ENCODE data around the gene SHC2. TPM values are rescaled to one million over a fixed set of nuclear protein-coding genes. Genes with fewer than 3 reads are reported as not detected.

SHC2 gene
- total and polyA plus RNA-seq, 9 of the 15 experiments (the other 6 are each of a cell fraction or from before 2014, with no cell fraction given): 0.14 to 0.36 (median 0.17) TPM; not detected in 5

DNA sequence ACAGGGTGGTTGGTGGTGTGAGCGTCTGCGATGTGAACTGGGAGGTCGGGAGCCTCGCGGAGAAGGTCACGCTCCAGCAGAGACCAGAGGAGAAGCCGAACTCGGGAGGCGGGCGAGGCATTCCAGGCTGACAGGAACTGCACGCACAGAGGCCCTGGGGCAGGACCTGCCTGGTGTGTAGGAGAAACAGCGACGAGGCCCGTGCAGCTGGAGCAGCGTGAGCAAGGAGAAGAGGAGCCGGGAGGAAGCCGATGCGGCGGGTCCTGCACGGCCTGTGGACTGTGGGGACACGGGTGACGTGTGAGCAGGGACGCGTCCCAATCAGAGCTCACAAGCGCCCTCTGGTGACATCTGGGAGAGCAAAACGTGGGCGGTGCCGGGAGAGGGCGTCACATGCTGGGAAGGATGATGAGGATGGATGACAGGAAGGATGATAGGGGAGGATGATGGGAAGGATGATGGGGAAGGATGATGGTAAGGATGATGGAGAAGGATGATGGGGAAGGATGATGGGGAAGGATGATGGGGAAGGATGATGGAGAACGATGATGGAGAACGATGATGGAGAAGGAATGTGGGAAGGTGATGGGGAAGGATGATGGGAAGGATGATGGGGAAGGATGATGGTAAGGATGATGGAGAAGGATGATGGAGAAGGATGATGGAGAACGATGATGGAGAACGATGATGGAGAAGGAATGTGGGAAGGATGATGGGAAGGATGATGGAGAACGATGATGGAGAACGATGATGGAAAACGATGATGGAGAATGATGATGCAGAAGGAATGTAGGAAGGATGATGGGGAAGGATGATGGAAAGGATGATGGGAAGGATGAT lies 19.4 kb upstream of the SHC2 start:
- Histone ChIP-seq H3K4me2 (ENCODE audit: insufficient read depth, low read length) (0 out of 2 replicates have a peak overlapping the region, but pooled peaks have one; percentile 23), H2AFZ (ENCODE audit: low read depth, low read length) (peak overlapping the region; percentile 41; the same call in 1 of the 2 replicates), H3K36me3 (ENCODE audit: control insufficient read depth, insufficient read depth, low read length) (no peaks in the 10 kb centered on the region), H3K9me3 (replicated peaks; ENCODE audit: control insufficient read depth, insufficient read depth, low read depth, low read length) (peaks cover 6% of the 10 kb centered on the region; the same call in 1 of the 2 replicates), H4K20me1 (replicated peaks; ENCODE audit: control insufficient read depth, insufficient read depth, low read length) (no peaks in the 10 kb centered on the region; the same call in 1 of the 2 replicates), H3K4me1 (replicated peaks in 1 of 2; ENCODE audit: control insufficient read depth in 2 of 2, insufficient read depth in 2 of 2, low read length in 2 of 2) (peaks cover 0 to 35% of the 10 kb centered on the region in 2 experiments; a peak in 2 of 5 replicates), H3K27me3 (ENCODE audit: control insufficient read depth in 2 of 2, insufficient read depth in 2 of 2, low read length in 2 of 2) (peaks cover 0 to 11% of the 10 kb centered on the region in 2 experiments; a peak in 2 of 5 replicates), H3K4me3 (no peak overlapping the region), H3K79me2 (ENCODE audit: control insufficient read depth, insufficient read depth, low read length) (no peaks in the 10 kb centered on the region), H3K9me1 (ENCODE audit: control insufficient read depth, insufficient read depth, low read length) (no peaks in the 10 kb centered on the region), H3K9ac (ENCODE audit: insufficient read depth in 1 of 2, low read depth in 2 of 2, low read length in 2 of 2) (peak overlapping the region in 1 of 2 experiments; percentile 78; a peak in 1 of 4 replicates), H3K27ac (ENCODE audit: extremely low read depth, low read depth, low read length) (no peak overlapping the region)
- in situ Hi-C loops (cut with MboI): no loop called here
- BruUV-seq (replicated peaks): no TSS peak
- POLR2A ChIA-PET: no interaction called here
- CTCF ChIA-PET (ENCODE audit: low intra/inter-chr PET ratio): no interaction called here
- ATAC-seq (peak; percentile 93), DNase-seq (ENCODE audit: extremely low read depth in 1 of 4, low spot score in 3 of 4) (peak; percentile 77 to 81 (median 78)), FAIRE-seq (peak; percentile 51)
- intact Hi-C loops (cut with micrococcal nuclease): no loop called here
- 24% methylated on average over 24 of the region's 36 CpGs for WGBS (ENCODE audit: insufficient coverage, low coverage, missing lambda C conversion rate)
- TF ChIP-seq SRSF3 (IDR thresholded peaks at IDR 0.05; ENCODE audit: insufficient read depth, low read length) (no peak), RBM22 (IDR thresholded peaks at IDR 0.05; ENCODE audit: low read depth, low read length, poor library complexity, severe bottlenecking) (no peak), CBFA2T3 (IDR thresholded peaks at IDR 0.05) (no peak), SMC3 (conservative IDR thresholded peaks at IDR 0.05; ENCODE audit: insufficient read depth, low read depth, low read length) (0 out of 2 replicates have a peak, but pooled peaks have one; percentile 24), SUPT5H (IDR thresholded peaks at IDR 0.05) (no peak), HNRNPK (IDR thresholded peaks at IDR 0.05; ENCODE audit: low read depth, low read length, poor library complexity, severe bottlenecking) (no peak), HNRNPH1 (optimal IDR thresholded peaks at IDR 0.05; ENCODE audit: low read depth, low read length) (no peak)
- TF ChIP-seq, protein P1, sequence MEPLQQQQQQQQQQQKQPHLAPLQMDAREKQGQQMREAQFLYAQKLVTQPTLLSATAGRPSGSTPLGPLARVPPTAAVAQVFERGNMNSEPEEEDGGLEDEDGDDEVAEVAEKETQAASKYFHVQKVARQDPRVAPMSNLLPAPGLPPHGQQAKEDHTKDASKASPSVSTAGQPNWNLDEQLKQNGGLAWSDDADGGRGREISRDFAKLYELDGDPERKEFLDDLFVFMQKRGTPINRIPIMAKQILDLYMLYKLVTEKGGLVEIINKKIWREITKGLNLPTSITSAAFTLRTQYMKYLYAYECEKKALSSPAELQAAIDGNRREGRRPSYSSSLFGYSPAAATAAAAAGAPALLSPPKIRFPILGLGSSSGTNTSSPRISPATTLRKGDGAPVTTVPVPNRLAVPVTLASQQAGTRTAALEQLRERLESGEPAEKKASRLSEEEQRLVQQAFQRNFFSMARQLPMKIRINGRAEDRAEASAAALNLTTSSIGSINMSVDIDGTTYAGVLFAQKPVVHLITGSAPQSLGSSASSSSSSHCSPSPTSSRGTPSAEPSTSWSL (CRISPR knock-in tag; IDR thresholded peaks at IDR 0.05; ENCODE audit: borderline replicate concordance): no peak
- TF ChIP-seq, protein P2, sequence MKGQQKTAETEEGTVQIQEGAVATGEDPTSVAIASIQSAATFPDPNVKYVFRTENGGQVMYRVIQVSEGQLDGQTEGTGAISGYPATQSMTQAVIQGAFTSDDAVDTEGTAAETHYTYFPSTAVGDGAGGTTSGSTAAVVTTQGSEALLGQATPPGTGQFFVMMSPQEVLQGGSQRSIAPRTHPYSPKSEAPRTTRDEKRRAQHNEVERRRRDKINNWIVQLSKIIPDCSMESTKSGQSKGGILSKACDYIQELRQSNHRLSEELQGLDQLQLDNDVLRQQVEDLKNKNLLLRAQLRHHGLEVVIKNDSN (CRISPR knock-in tag; IDR thresholded peaks at IDR 0.05): peak; percentile 86
- TF ChIP-seq, protein P3, sequence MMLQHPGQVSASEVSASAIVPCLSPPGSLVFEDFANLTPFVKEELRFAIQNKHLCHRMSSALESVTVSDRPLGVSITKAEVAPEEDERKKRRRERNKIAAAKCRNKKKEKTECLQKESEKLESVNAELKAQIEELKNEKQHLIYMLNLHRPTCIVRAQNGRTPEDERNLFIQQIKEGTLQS (IDR thresholded peaks at IDR 0.05): no peak
- TF ChIP-seq, protein P3 (CRISPR knock-in tag; conservative IDR thresholded peaks at IDR 0.05): no peak
- TF ChIP-seq, protein P4, sequence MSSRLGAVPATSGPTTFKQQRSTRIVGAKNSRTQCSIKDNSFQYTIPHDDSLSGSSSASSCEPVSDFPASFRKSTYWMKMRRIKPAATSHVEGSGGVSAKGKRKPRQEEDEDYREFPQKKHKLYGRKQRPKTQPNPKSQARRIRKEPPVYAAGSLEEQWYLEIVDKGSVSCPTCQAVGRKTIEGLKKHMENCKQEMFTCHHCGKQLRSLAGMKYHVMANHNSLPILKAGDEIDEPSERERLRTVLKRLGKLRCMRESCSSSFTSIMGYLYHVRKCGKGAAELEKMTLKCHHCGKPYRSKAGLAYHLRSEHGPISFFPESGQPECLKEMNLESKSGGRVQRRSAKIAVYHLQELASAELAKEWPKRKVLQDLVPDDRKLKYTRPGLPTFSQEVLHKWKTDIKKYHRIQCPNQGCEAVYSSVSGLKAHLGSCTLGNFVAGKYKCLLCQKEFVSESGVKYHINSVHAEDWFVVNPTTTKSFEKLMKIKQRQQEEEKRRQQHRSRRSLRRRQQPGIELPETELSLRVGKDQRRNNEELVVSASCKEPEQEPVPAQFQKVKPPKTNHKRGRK (tag; IDR thresholded peaks at IDR 0.05): peak; percentile 85
- TF ChIP-seq, protein P5, sequence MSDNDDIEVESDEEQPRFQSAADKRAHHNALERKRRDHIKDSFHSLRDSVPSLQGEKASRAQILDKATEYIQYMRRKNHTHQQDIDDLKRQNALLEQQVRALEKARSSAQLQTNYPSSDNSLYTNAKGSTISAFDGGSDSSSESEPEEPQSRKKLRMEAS (CRISPR knock-in tag; IDR thresholded peaks at IDR 0.05): peak; percentile 48; the same call in 1 of the 2 replicates
- TF ChIP-seq, protein P6, sequence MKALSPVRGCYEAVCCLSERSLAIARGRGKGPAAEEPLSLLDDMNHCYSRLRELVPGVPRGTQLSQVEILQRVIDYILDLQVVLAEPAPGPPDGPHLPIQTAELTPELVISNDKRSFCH (CRISPR knock-in tag; IDR thresholded peaks at IDR 0.05): no peak
- TF ChIP-seq, protein P6 (tag; IDR thresholded peaks at IDR 0.05): peak; percentile 37; the same call in 1 of the 2 replicates

Measured in K562 (cell line).